ENCODE measurements around the gene SLC1A5. TPM values are rescaled to one million over a fixed set of nuclear protein-coding genes. Genes with fewer than 3 reads are reported as not detected.

Gene SLC1A5
- polyA plus RNA-seq, 2 of the 4 experiments (the other 2 are of a cell fraction): 184 to 302 TPM

GRCh38 chr19:46821512-46822409, 33.4 kb upstream of the SLC1A5 start:
- CTCF ChIA-PET: interaction anchor here (0.8 to 44.5 kb wide), 8 partner anchors 9 to 192 kb away, joined by 3 to 1222 read pairs (median 10); no protein-coding TSS in a partner anchor
- 78% methylated on average over 18 of the region's 18 CpGs for WGBS (ENCODE audit: missing lambda C conversion rate)

GRCh38 chr19:46818812-46819211, 30.4 kb upstream of the SLC1A5 start:
- ATAC-seq: peak in 1 of 2 experiments; percentile 56; a peak in 3 of 6 replicates
- ChIA-PET POLR2A (no interaction called here), CTCF (interaction anchor here (0.9 to 44.5 kb wide), 6 partner anchors 9 to 183 kb away, joined by 3 to 1222 read pairs (median 5); no protein-coding TSS in a partner anchor)
- TF ChIP-seq POLR2AphosphoS2 (conservative IDR thresholded peaks at IDR 0.05; ENCODE audit: low read length) (no peak), SMC3 (IDR thresholded peaks at IDR 0.05) (no peak), CHD2 (IDR thresholded peaks at IDR 0.05; ENCODE audit: low read length, partially characterized antibody) (no peak), CEBPB (IDR thresholded peaks at IDR 0.05) (no peak), ESRRA (IDR thresholded peaks at IDR 0.05; ENCODE audit: borderline replicate concordance, low read length) (no peak)
- Histone ChIP-seq H3K4me1 (peaks cover 7% of the 10 kb centered on the region), H3K27ac (no peak overlapping the region), H3K9me3 (no peaks in the 10 kb centered on the region), H3K4me3 (no peak overlapping the region), H3K4me2 (no peak overlapping the region)
- whole genome bisulfite sequencing (ENCODE audit: missing lambda C conversion rate): 93% methylated on average over 2 of the region's 2 CpGs
- peak in 1 of 2 experiments; percentile 69 for DNase-seq (ENCODE audit: low read depth in 1 of 2, low spot score in 1 of 2)
- FAIRE-seq: no peak

More at GRCh38 chr19:46821512-46822409, 33.4 kb upstream of the SLC1A5 start:
- FAIRE-seq (no peak), ATAC-seq (peak; percentile 11 to 32; a peak in 3 of 6 replicates), DNase-seq (ENCODE audit: low read depth in 1 of 2, low spot score in 1 of 2) (no peak)
- POLR2A ChIA-PET: interaction anchor here (0.6 to 1.2 kb wide), 3 partner anchors 9 to 456 kb away, joined by 3 to 4 read pairs (median 3); partner anchors contain the start of gene SLC1A5
- H3K4me2 ChIP-seq: no peak overlapping the region
- H3K4me1 ChIP-seq: no peaks in the 10 kb centered on the region
- H3K4me3 ChIP-seq: no peak overlapping the region
- H3K9me3 ChIP-seq: no peaks in the 10 kb centered on the region
- TF ChIP-seq USF2 (IDR thresholded peaks at IDR 0.05) (no peak), ZFP36 (IDR thresholded peaks at IDR 0.05; ENCODE audit: borderline replicate concordance, partially characterized antibody) (no peak)
- H3K27ac ChIP-seq: peak overlapping the region in 1 of 2 experiments; percentile 15; a peak in 1 of 6 replicates

GRCh38 chr19:46815833-46816627, 27.6 kb upstream of the SLC1A5 start:
- no peak for ATAC-seq
- TF ChIP-seq ZFP36 (IDR thresholded peaks at IDR 0.05; ENCODE audit: borderline replicate concordance, partially characterized antibody) (peak; percentile 86), JUNB (IDR thresholded peaks at IDR 0.05) (no peak), ZC3H11A (IDR thresholded peaks at IDR 0.05) (no peak), CTCF (IDR thresholded peaks at IDR 0.05) (no peak)
- peaks cover 18% of the 10 kb centered on the region for H3K4me1 ChIP-seq
- no peaks in the 10 kb centered on the region for H3K9me3 ChIP-seq
- no peak overlapping the region for H3K4me2 ChIP-seq
- H3K4me3 ChIP-seq: no peak overlapping the region
- CTCF ChIA-PET: interaction anchor here (0.9 to 44.5 kb wide), 10 partner anchors 12 to 175 kb away, joined by 3 to 1222 read pairs (median 4); no protein-coding TSS in a partner anchor
- no peak for DNase-seq (ENCODE audit: low read depth in 1 of 2, low spot score in 1 of 2)
- FAIRE-seq: no peak
- H3K27ac ChIP-seq: 0 out of 6 replicates have a peak overlapping the region, but pooled peaks of 1 of the 2 experiments have one; percentile 3
- POLR2A ChIA-PET: interaction anchor here (0.6 to 0.9 kb wide), 2 partner anchors 27 to 150 kb away, joined by 3 to 6 read pairs; partner anchors contain the start of gene SLC1A5
- WGBS (ENCODE audit: missing lambda C conversion rate): 85% methylated on average over 17 of the region's 18 CpGs

- peak overlapping the region; percentile 71 for H3K4me2 ChIP-seq
- peak overlapping the region; percentile 38 to 74 for H3K27ac ChIP-seq
- ATAC-seq: peak; percentile 65 to 75
These were observed 25.5 kb upstream of the SLC1A5 start for GRCh38 chr19:46813839-46814358.

More at GRCh38 chr19:46813839-46814358, 25.5 kb upstream of the SLC1A5 start:
- WGBS (ENCODE audit: missing lambda C conversion rate): 14% methylated on average over 7 of the region's 7 CpGs
- H3K4me3 ChIP-seq: no peak overlapping the region
- ChIA-PET CTCF (interaction anchor here (0.6 to 44.5 kb wide), 11 partner anchors 9 to 124 kb away, joined by 3 to 1222 read pairs (median 4); no protein-coding TSS in a partner anchor), POLR2A (interaction anchor here (1.2 to 1.5 kb wide), 2 partner anchors 9 to 30 kb away, joined by 3 read pairs; no protein-coding TSS in a partner anchor)
- DNase-seq (ENCODE audit: low read depth in 1 of 2, low spot score in 1 of 2) (peak; percentile 47 to 84), FAIRE-seq (peak; percentile 13)
- TF ChIP-seq USF2 (IDR thresholded peaks at IDR 0.05): no peak
- TF ChIP-seq ZC3H11A (IDR thresholded peaks at IDR 0.05): peak; percentile 3; the same call in 1 of the 2 replicates
- TF ChIP-seq FOSL2 (IDR thresholded peaks at IDR 0.05): no peak
- peak; percentile 5; the same call in 1 of the 2 replicates for TF ChIP-seq FOSL2 (CRISPR knock-in tag; IDR thresholded peaks at IDR 0.05)
- TF ChIP-seq TP53 (CRISPR knock-in tag; IDR thresholded peaks at IDR 0.05): no peak
- no peaks in the 10 kb centered on the region for H3K9me3 ChIP-seq
- peaks cover 18% of the 10 kb centered on the region for H3K4me1 ChIP-seq

Measured in A549 (cell line).